Measurements from ENCODE around the gene CCDC33. TPM values are rescaled to one million over a fixed set of nuclear protein-coding genes. Genes with fewer than 3 reads are reported as not detected.

Gene CCDC33
- total and polyA plus RNA-seq, 12 donors, result not detected

GRCh38 chr15:74221399-74222239 is 14.5 kb upstream of the CCDC33 start:
- ATAC-seq, result no peak
- H3K4me1 ChIP-seq, result peaks cover 0 to 11% (median 0%) of the 10 kb centered on the region in 9 donors
- TF ChIP-seq CTCF (IDR thresholded peaks at IDR 0.05), result no peak
- intact Hi-C loops (cut with DNase I), result no loop called here
- H3K27ac ChIP-seq, result no peak overlapping the region
- no peaks in the 10 kb centered on the region for H3K9me3 ChIP-seq
- DNase-seq, result no peak
- no peak overlapping the region for H3K4me3 ChIP-seq
- 52 to 55% methylated on average over 12 of the region's 12 CpGs for WGBS, 2 donors
- H3K36me3 ChIP-seq, result no peaks in the 10 kb centered on the region
- H3K27me3 ChIP-seq, result peaks cover 0 to 15% (median 4%) of the 10 kb centered on the region in 7 donors

- TF ChIP-seq CTCF (IDR thresholded peaks at IDR 0.05), result no peak
- ATAC-seq (no peak), DNase-seq (no peak)
- no peaks in the 10 kb centered on the region for H3K9me3 ChIP-seq
- H3K4me3 ChIP-seq, result no peak overlapping the region
- no peaks in the 10 kb centered on the region for H3K36me3 ChIP-seq
- 69 to 71% methylated on average over 25 of the region's 25 CpGs for WGBS, 2 donors
- peaks cover 0 to 15% (median 4%) of the 10 kb centered on the region in 7 donors for H3K27me3 ChIP-seq
- intact Hi-C loops (cut with DNase I), result no loop called here
- H3K27ac ChIP-seq, result no peak overlapping the region
- peaks cover 0 to 11% (median 0%) of the 10 kb centered on the region in 9 donors for H3K4me1 ChIP-seq
These were observed 13.6 kb upstream of the CCDC33 start for GRCh38 chr15:74222240-74223119.

GRCh38 chr15:74225928-74226327 is 10.2 kb upstream of the CCDC33 start:
- H3K27me3 ChIP-seq, result peaks cover 0 to 15% (median 0%) of the 10 kb centered on the region in 7 donors
- no peak overlapping the region for H3K4me3 ChIP-seq

More at GRCh38 chr15:74225928-74226327, 10.2 kb upstream of the CCDC33 start:
- H3K4me1 ChIP-seq, result peaks cover 3 to 30% (median 14%) of the 10 kb centered on the region in 9 donors
- TF ChIP-seq CTCF (IDR thresholded peaks at IDR 0.05), result no peak
- H3K36me3 ChIP-seq, result no peaks in the 10 kb centered on the region
- no peak overlapping the region for H3K27ac ChIP-seq
- DNase-seq (no peak), ATAC-seq (no peak)
- 79 to 83% methylated on average over 5 of the region's 5 CpGs for WGBS, 2 donors
- intact Hi-C loops (cut with DNase I), result no loop called here
- no peaks in the 10 kb centered on the region for H3K9me3 ChIP-seq

Measured in heart right ventricle (tissue), 16 donors.